Measurements from ENCODE around the gene TLK2. TPM values are rescaled to one million over a fixed set of nuclear protein-coding genes. Genes with fewer than 3 reads are reported as not detected.

TLK2 gene
- total and polyA plus RNA-seq, 2 experiments from 2014 or later = 19.6 to 56.1 TPM

GRCh38 chr17:62605588-62605987, 127.0 kb downstream of the TLK2 start (continued):
- TF ChIP-seq, protein P1, sequence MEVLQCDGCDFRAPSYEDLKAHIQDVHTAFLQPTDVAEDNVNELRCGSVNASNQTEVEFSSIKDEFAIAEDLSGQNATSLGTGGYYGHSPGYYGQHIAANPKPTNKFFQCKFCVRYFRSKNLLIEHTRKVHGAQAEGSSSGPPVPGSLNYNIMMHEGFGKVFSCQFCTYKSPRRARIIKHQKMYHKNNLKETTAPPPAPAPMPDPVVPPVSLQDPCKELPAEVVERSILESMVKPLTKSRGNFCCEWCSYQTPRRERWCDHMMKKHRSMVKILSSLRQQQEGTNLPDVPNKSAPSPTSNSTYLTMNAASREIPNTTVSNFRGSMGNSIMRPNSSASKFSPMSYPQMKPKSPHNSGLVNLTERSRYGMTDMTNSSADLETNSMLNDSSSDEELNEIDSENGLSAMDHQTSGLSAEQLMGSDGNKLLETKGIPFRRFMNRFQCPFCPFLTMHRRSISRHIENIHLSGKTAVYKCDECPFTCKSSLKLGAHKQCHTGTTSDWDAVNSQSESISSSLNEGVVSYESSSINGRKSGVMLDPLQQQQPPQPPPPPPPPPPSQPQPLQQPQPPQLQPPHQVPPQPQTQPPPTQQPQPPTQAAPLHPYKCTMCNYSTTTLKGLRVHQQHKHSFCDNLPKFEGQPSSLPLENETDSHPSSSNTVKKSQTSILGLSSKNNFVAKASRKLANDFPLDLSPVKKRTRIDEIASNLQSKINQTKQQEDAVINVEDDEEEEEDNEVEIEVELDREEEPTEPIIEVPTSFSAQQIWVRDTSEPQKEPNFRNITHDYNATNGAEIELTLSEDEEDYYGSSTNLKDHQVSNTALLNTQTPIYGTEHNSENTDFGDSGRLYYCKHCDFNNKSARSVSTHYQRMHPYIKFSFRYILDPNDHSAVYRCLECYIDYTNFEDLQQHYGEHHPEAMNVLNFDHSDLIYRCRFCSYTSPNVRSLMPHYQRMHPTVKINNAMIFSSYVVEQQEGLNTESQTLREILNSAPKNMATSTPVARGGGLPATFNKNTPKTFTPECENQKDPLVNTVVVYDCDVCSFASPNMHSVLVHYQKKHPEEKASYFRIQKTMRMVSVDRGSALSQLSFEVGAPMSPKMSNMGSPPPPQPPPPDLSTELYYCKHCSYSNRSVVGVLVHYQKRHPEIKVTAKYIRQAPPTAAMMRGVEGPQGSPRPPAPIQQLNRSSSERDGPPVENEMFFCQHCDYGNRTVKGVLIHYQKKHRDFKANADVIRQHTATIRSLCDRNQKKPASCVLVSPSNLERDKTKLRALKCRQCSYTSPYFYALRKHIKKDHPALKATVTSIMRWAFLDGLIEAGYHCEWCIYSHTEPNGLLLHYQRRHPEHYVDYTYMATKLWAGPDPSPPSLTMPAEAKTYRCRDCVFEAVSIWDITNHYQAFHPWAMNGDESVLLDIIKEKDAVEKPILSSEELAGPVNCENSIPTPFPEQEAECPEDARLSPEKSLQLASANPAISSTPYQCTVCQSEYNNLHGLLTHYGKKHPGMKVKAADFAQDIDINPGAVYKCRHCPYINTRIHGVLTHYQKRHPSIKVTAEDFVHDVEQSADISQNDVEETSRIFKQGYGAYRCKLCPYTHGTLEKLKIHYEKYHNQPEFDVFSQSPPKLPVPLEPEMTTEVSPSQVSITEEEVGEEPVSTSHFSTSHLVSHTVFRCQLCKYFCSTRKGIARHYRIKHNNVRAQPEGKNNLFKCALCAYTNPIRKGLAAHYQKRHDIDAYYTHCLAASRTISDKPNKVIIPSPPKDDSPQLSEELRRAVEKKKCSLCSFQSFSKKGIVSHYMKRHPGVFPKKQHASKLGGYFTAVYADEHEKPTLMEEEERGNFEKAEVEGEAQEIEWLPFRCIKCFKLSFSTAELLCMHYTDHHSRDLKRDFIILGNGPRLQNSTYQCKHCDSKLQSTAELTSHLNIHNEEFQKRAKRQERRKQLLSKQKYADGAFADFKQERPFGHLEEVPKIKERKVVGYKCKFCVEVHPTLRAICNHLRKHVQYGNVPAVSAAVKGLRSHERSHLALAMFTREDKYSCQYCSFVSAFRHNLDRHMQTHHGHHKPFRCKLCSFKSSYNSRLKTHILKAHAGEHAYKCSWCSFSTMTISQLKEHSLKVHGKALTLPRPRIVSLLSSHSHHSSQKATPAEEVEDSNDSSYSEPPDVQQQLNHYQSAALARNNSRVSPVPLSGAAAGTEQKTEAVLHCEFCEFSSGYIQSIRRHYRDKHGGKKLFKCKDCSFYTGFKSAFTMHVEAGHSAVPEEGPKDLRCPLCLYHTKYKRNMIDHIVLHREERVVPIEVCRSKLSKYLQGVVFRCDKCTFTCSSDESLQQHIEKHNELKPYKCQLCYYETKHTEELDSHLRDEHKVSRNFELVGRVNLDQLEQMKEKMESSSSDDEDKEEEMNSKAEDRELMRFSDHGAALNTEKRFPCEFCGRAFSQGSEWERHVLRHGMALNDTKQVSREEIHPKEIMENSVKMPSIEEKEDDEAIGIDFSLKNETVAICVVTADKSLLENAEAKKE (CRISPR knock-in tag; IDR thresholded peaks at IDR 0.05) = no peak

- Histone ChIP-seq H3K4me3 (no peak overlapping the region), H3K27ac (ENCODE audit: low read depth) (no peak overlapping the region), H3K4me1 (ENCODE audit: insufficient read depth) (0 out of 2 replicates have a peak, but pooled peaks cover 3% of the 10 kb centered on the region), H3K4me2 (no peak overlapping the region), H2AFZ (no peak overlapping the region), H3K27me3 (ENCODE audit: insufficient read depth) (no peaks in the 10 kb centered on the region), H3K79me2 (replicated peaks; ENCODE audit: insufficient read depth) (peaks cover 7% of the 10 kb centered on the region; the same call in 1 of the 2 replicates), H4K20me1 (replicated peaks; ENCODE audit: insufficient read depth) (no peaks in the 10 kb centered on the region; the same call in 1 of the 2 replicates), H3K36me3 (ENCODE audit: insufficient read depth) (peaks cover 29% of the 10 kb centered on the region), H3K9me2 (ENCODE audit: insufficient read depth) (no peaks in the 10 kb centered on the region), H3F3A (replicated peaks; ENCODE audit: low read depth) (peaks cover 7% of the 10 kb centered on the region; the same call in 1 of the 2 replicates)
- ATAC-seq (no peak), DNase-seq (ENCODE audit: low spot score) (no peak)
- no peak overlapping the region for H3K4me3 Mint-ChIP-seq
- peaks cover 54% of the 10 kb centered on the region for H3K36me3 Mint-ChIP-seq (ENCODE audit: low read depth)
- peaks cover 2% of the 10 kb centered on the region for H3K27me3 Mint-ChIP-seq (ENCODE audit: insufficient read depth, low read depth, poor library complexity)
- no peaks in the 10 kb centered on the region for H3K9me3 Mint-ChIP-seq
- no peaks in the 10 kb centered on the region for H3K4me1 Mint-ChIP-seq
- H3K27ac Mint-ChIP-seq = no peak overlapping the region
- TF ChIP-seq CREB1 (CRISPR knock-in tag; IDR thresholded peaks at IDR 0.05; ENCODE audit: low read depth) (no peak), JUNB (IDR thresholded peaks at IDR 0.05; ENCODE audit: unreplicated experiment) (no peak), NANOG (IDR thresholded peaks at IDR 0.05; ENCODE audit: borderline replicate concordance) (no peak), REST (IDR thresholded peaks at IDR 0.05; ENCODE audit: unreplicated experiment) (no peak), POLR2AphosphoS5 (IDR thresholded peaks at IDR 0.05; ENCODE audit: low read depth) (no peak), EZH2phosphoT487 (IDR thresholded peaks at IDR 0.05; ENCODE audit: unreplicated experiment) (no peak), ZNF114 (CRISPR knock-in tag; IDR thresholded peaks at IDR 0.05) (no peak), ZNF331 (CRISPR knock-in tag; IDR thresholded peaks at IDR 0.05; ENCODE audit: low read depth) (no peak)
Observed at GRCh38 chr17:62611292-62611691, 132.7 kb downstream of the TLK2 start.
